ENCODE results near the gene KLHL20. TPM values are rescaled to one million over a fixed set of nuclear protein-coding genes. Genes with fewer than 3 reads are reported as not detected.

KLHL20 gene
- total and polyA plus RNA-seq, 2 of the 8 experiments (the other 6 are each of a cell fraction or from before 2014, with no cell fraction given): 4.9 to 12.3 TPM

GRCh38 chr1:173784997-173785396 lies 70.2 kb downstream of the KLHL20 start:
- H3K27me3 ChIP-seq (replicated peaks in 1 of 4; ENCODE audit: control insufficient read depth in 3 of 4, extremely low read depth in 1 of 4, insufficient read depth in 3 of 4, low read length in 3 of 4): no peaks in the 10 kb centered on the region
- CTCF ChIA-PET (ENCODE audit: partially characterized antibody): interaction anchor here (0.7 to 1.7 kb wide), 3 partner anchors 13 to 290 kb away, joined by 3 to 9 read pairs (median 3); no protein-coding TSS in a partner anchor
- H3K14ac ChIP-seq (ENCODE audit: insufficient read length): no peak overlapping the region
- no peak overlapping the region for H3K27ac ChIP-seq (ENCODE audit: low read depth, low read length)
- H3K23ac ChIP-seq (ENCODE audit: insufficient read length): no peak overlapping the region
- no peak overlapping the region for H2BK5ac ChIP-seq (ENCODE audit: low read depth, low read length)
- H2BK20ac ChIP-seq (ENCODE audit: low read length): no peak overlapping the region
- POLR2A ChIA-PET (ENCODE audit: partially characterized antibody): no interaction called here
- no peak overlapping the region for H2AFZ ChIP-seq (ENCODE audit: low read length)
- H3K9ac ChIP-seq (replicated peaks in 1 of 4; ENCODE audit: extremely low read depth in 1 of 4, low read depth in 3 of 4, low read length in 3 of 4): no peak overlapping the region
- H3K4me2 ChIP-seq (ENCODE audit: insufficient read depth in 1 of 2, low read depth in 2 of 2, low read length in 2 of 2): no peak overlapping the region
- no peak overlapping the region for H3K56ac ChIP-seq (replicated peaks; ENCODE audit: insufficient read length, low read depth, low read length)
- no peak overlapping the region for H2BK120ac ChIP-seq (replicated peaks; ENCODE audit: low read depth, low read length)
- no peak overlapping the region for H4K91ac ChIP-seq (replicated peaks; ENCODE audit: insufficient read length, low read length)
- no peak overlapping the region for H3K18ac ChIP-seq (ENCODE audit: extremely low read depth, low read length)
- DNase-seq (ENCODE audit: low read depth in 1 of 2, low spot score in 2 of 2) (no peak), FAIRE-seq (no peak)
- no peak overlapping the region for H2AK5ac ChIP-seq (ENCODE audit: low read depth, low read length)
- no peaks in the 10 kb centered on the region for H4K20me1 ChIP-seq (replicated peaks in 1 of 2; ENCODE audit: control insufficient read depth in 1 of 2, insufficient read depth in 2 of 2, low read length in 2 of 2)
- no peaks in the 10 kb centered on the region for H3K4me1 ChIP-seq (replicated peaks in 1 of 4; ENCODE audit: control insufficient read depth in 3 of 4, insufficient read depth in 4 of 4, low read length in 3 of 4)
- no peak overlapping the region for H2BK15ac ChIP-seq (ENCODE audit: low read length)
- H3K4ac ChIP-seq (replicated peaks; ENCODE audit: insufficient read length, low read depth, low read length): no peak overlapping the region
- WGBS, 2 experiments (ENCODE audit: extremely low coverage in 1 of 2, insufficient coverage in 1 of 2, insufficient read length in 1 of 2, insufficient replicate concordance in 2 of 2, low coverage in 1 of 2, low lambda C conversion rate in 2 of 2, missing lambda C conversion rate in 1 of 2): 87% methylated on average over 7 of the region's 7 CpGs; no CpG with 5 or more reads in 1 of the 2 experiments
- no peaks in the 10 kb centered on the region for H3K9me3 ChIP-seq (ENCODE audit: insufficient read depth in 2 of 2, low read depth in 1 of 2, low read length in 1 of 2)
- no peak overlapping the region; the same call in 1 of the 2 replicates for H4K8ac ChIP-seq (ENCODE audit: extremely low read depth, insufficient read depth, low read length)
- H2BK12ac ChIP-seq (ENCODE audit: low read depth, low read length): no peak overlapping the region
- peaks cover 2 to 9% (median 5%) of the 10 kb centered on the region in 4 experiments; a peak in 7 of 8 replicates for H3K36me3 ChIP-seq (ENCODE audit: control insufficient read depth in 2 of 4, insufficient read depth in 4 of 4, low read length in 3 of 4)
- no peaks in the 10 kb centered on the region for H3K23me2 ChIP-seq (ENCODE audit: low read depth, low read length)
- no peaks in the 10 kb centered on the region for H3K79me1 ChIP-seq (ENCODE audit: low read depth, low read length)
- no peak overlapping the region for H4K5ac ChIP-seq (ENCODE audit: insufficient read length, low read depth, low read length)
- no peak overlapping the region for H3K4me3 ChIP-seq (ENCODE audit: extremely low read depth in 1 of 4, insufficient read depth in 2 of 4, low read depth in 3 of 4, low read length in 4 of 4)
- TF ChIP-seq NRF1 (IDR thresholded peaks at IDR 0.05; ENCODE audit: low read depth, low read length): no peak
- no peak for TF ChIP-seq ASH2L (IDR thresholded peaks at IDR 0.05; ENCODE audit: low read length)
- TF ChIP-seq POU5F1 (IDR thresholded peaks at IDR 0.05; ENCODE audit: low read depth, low read length): no peak
- TF ChIP-seq KDM1A (IDR thresholded peaks at IDR 0.05; ENCODE audit: borderline replicate concordance, low read length): no peak
- no peak for TF ChIP-seq EGR1 (IDR thresholded peaks at IDR 0.05; ENCODE audit: borderline replicate concordance, low read depth, low read length)
- no peak for TF ChIP-seq POLR2A (IDR thresholded peaks at IDR 0.05; ENCODE audit: control extremely low read depth in 1 of 2, low read depth in 2 of 2, low read length in 2 of 2)
- TF ChIP-seq BCL11A (IDR thresholded peaks at IDR 0.05; ENCODE audit: low read depth in 2 of 2, low read length in 2 of 2): no peak
- no peak for TF ChIP-seq SIN3A (conservative IDR thresholded peaks at IDR 0.05 in 1 of 2, IDR thresholded peaks at IDR 0.05 in 1 of 2; ENCODE audit: low read depth in 1 of 2, low read length in 2 of 2)
- no peak for TF ChIP-seq YY1 (IDR thresholded peaks at IDR 0.05; ENCODE audit: low read depth, low read length)
- H3K79me2 ChIP-seq (ENCODE audit: control insufficient read depth in 1 of 2, insufficient read depth in 2 of 2, low read length in 2 of 2): no peaks in the 10 kb centered on the region

All from H1 (cell line).